Mesothelial cell of epicardium (in vitro differentiated cells): ENCODE measurements around the gene ZFAND3. TPM values are rescaled to one million over a fixed set of nuclear protein-coding genes. Genes with fewer than 3 reads are reported as not detected.

Source experiments
- DNase-seq, 2 experiments: peaks; one replicate each; pipeline ENCODE4 v3.0.0; 2021; ENCODE audit warnings: low spot score in 2 of 2; ENCODE audit not compliant: unreplicated experiment in 2 of 2
- H3K27ac Mint-ChIP-seq: 2 replicates; pipeline ENCODE4 v1.8.0; 2021; ENCODE audit warnings: mixed read lengths
- H3K27me3 Mint-ChIP-seq: 2 replicates; pipeline ENCODE4 v1.8.0; 2021; ENCODE audit warnings: low read depth, mixed read lengths
- H3K36me3 Mint-ChIP-seq: 2 replicates; pipeline ENCODE4 v1.8.0; 2021; ENCODE audit warnings: mixed read lengths
- H3K4me1 Mint-ChIP-seq: 2 replicates; pipeline ENCODE4 v1.8.0; 2021; ENCODE audit warnings: mixed read lengths
- H3K4me3 Mint-ChIP-seq: 2 replicates; pipeline ENCODE4 v1.8.0; 2021; ENCODE audit warnings: mild to moderate bottlenecking, moderate library complexity, mixed read lengths
- H3K9me3 Mint-ChIP-seq: 2 replicates; pipeline ENCODE4 v1.8.0; 2021; ENCODE audit warnings: mixed read lengths
- CTCF ChIP-seq: fragments of 200-600 bp; sonication (generic); IDR thresholded peaks from one replicate; pipeline ENCODE4 v1.5.0; 2021; ENCODE audit warnings: antibody characterized with exemption; ENCODE audit not compliant: unreplicated experiment
- total RNA-seq: library from RNA; stranded (reverse); gene quantifications from 3 replicates; pipeline ENCODE4 v1.2.1, GENCODE V29; 2021

Gene ZFAND3
- total RNA-seq, 1 donor from 2014 or later, result 81.2 TPM

GRCh38 chr6:37792457-37793033 is 27.0 kb upstream of the ZFAND3 start:
- H3K27ac Mint-ChIP-seq, result no peak overlapping the region
- H3K27me3 Mint-ChIP-seq, result no peaks in the 10 kb centered on the region
- H3K4me3 Mint-ChIP-seq, result no peak overlapping the region
- H3K4me1 Mint-ChIP-seq, result peaks cover 16% of the 10 kb centered on the region
- TF ChIP-seq CTCF, result no peak
- DNase-seq, result no peak
- no peaks in the 10 kb centered on the region for H3K36me3 Mint-ChIP-seq
- no peaks in the 10 kb centered on the region for H3K9me3 Mint-ChIP-seq

GRCh38 chr6:37793067-37793466 is 26.5 kb upstream of the ZFAND3 start:
- no peak overlapping the region for H3K4me3 Mint-ChIP-seq
- TF ChIP-seq CTCF, result no peak

GRCh38 chr6:37794825-37795224 is 24.7 kb upstream of the ZFAND3 start:
- no peak for TF ChIP-seq CTCF
- no peak for DNase-seq
- H3K36me3 Mint-ChIP-seq, result no peaks in the 10 kb centered on the region
- H3K27me3 Mint-ChIP-seq, result no peaks in the 10 kb centered on the region
- H3K4me1 Mint-ChIP-seq, result peaks cover 18% of the 10 kb centered on the region
- H3K9me3 Mint-ChIP-seq, result no peaks in the 10 kb centered on the region
- no peak overlapping the region for H3K4me3 Mint-ChIP-seq
- no peak overlapping the region for H3K27ac Mint-ChIP-seq

More at GRCh38 chr6:37793067-37793466, 26.5 kb upstream of the ZFAND3 start:
- no peaks in the 10 kb centered on the region for H3K27me3 Mint-ChIP-seq
- no peaks in the 10 kb centered on the region for H3K36me3 Mint-ChIP-seq
- H3K4me1 Mint-ChIP-seq, result peaks cover 16% of the 10 kb centered on the region
- no peaks in the 10 kb centered on the region for H3K9me3 Mint-ChIP-seq
- no peak for DNase-seq
- no peak overlapping the region for H3K27ac Mint-ChIP-seq

- no peak overlapping the region for H3K27ac Mint-ChIP-seq
- H3K27me3 Mint-ChIP-seq, result no peaks in the 10 kb centered on the region
- no peak for DNase-seq
- H3K9me3 Mint-ChIP-seq, result peaks cover 4% of the 10 kb centered on the region
- peaks cover 11% of the 10 kb centered on the region for H3K4me1 Mint-ChIP-seq
- no peaks in the 10 kb centered on the region for H3K36me3 Mint-ChIP-seq
- no peak overlapping the region for H3K4me3 Mint-ChIP-seq
- TF ChIP-seq CTCF, result no peak
Measured at GRCh38 chr6:37798436-37799262, 20.9 kb upstream of the ZFAND3 start.

DNA sequence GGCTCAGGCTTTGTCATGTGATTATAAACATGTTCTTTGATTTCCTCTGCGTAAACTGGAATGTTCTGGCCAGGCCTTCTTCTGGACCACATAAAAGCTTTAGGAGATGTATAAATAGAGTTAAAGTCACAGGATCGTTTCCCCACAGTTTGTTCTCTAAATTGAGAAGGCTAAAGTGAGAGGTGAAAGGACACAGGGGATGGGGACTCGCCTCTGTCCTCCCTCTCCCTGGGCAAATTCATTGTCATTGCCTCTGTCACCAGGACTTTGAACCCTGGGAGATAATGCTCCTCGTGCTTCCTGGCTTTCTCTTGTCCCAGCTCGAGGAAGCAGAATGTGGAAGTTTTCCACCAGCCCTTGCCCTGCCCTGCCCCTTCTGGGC is 20.3 kb upstream of the ZFAND3 start:
- no peaks in the 10 kb centered on the region for H3K36me3 Mint-ChIP-seq
- TF ChIP-seq CTCF, result no peak
- peaks cover 11% of the 10 kb centered on the region for H3K4me1 Mint-ChIP-seq
- no peak for DNase-seq
- no peak overlapping the region for H3K4me3 Mint-ChIP-seq
- no peaks in the 10 kb centered on the region for H3K27me3 Mint-ChIP-seq
- peaks cover 7% of the 10 kb centered on the region for H3K9me3 Mint-ChIP-seq
- no peak overlapping the region for H3K27ac Mint-ChIP-seq
